OCI-LY3 (cell line): ENCODE measurements around the gene PTPN13.

Source experiments
- H2AFZ ChIP-seq: fragments of 200-600, 300-600 bp; shearing (Covaris generic); 2 replicates; pipeline ENCODE4 v1.6.0; 2014; ENCODE audit warnings: antibody characterized with exemption, low read depth, low read length
- H3K27ac ChIP-seq: fragments of 200-600, 300-600 bp; sonication (generic); 2 replicates; pipeline ENCODE4 v1.5.1; 2014; ENCODE audit warnings: mild to moderate bottlenecking, low read length, moderate library complexity, mixed read lengths
- H3K27me3 ChIP-seq: fragments of 200-600, 300-600 bp; sonication (generic); 2 replicates; pipeline ENCODE4 v1.6.1; 2014; ENCODE audit warnings: low read depth, low read length, mixed read lengths
- H3K36me3 ChIP-seq: fragments of 200-600, 300-600 bp; sonication (generic); replicated peaks from 2 replicates; pipeline ENCODE3; 2014; ENCODE audit warnings: low read depth, low read length, mixed read lengths
- H3K4me1 ChIP-seq: fragments of 300-600, 200-600 bp; sonication (generic); 2 replicates; pipeline ENCODE4 v1.6.1; 2014; ENCODE audit warnings: low read length, mixed read lengths
- H3K4me2 ChIP-seq: fragments of 200-600, 300-600 bp; sonication (generic); 2 replicates; pipeline ENCODE4 v1.6.1; 2014; ENCODE audit warnings: low read length, mixed read lengths
- H3K4me3 ChIP-seq: fragments of 300-600, 200-600 bp; sonication (generic); 2 replicates; pipeline ENCODE4 v1.5.1; 2014; ENCODE audit warnings: antibody characterized with exemption, mild to moderate bottlenecking, low read length, moderate library complexity
- H3K79me2 ChIP-seq: fragments of 300-600, 200-600 bp; shearing (Covaris generic); 2 replicates; pipeline ENCODE4 v1.6.1; 2014; ENCODE audit warnings: mild to moderate bottlenecking, low read length, mixed read lengths
- H3K9ac ChIP-seq: fragments of 300-600, 200-600 bp; shearing (Covaris generic); 2 replicates; pipeline ENCODE4 v1.6.0; 2014; ENCODE audit warnings: mild to moderate bottlenecking, low read length, moderate library complexity
- H3K9me3 ChIP-seq: fragments of 200-600, 300-600 bp; shearing (Covaris generic); 2 replicates; pipeline ENCODE4 v1.6.1; 2014; ENCODE audit warnings: low read length, mixed read lengths; ENCODE audit not compliant: insufficient read depth
- H4K20me1 ChIP-seq: fragments of 200-600, 300-600 bp; sonication (generic); 2 replicates; pipeline ENCODE4 v1.6.1; 2016; ENCODE audit warnings: low read length, mixed read lengths; ENCODE audit not compliant: insufficient read depth
- CTCF ChIP-seq: fragments of 200-600, 300-600 bp; sonication (generic); IDR thresholded peaks from 2 replicates; pipeline ENCODE4 v1.5.1; 2014; ENCODE audit warnings: antibody characterized with exemption, low read length, low read depth
- EZH2phosphoT487 ChIP-seq: fragments of 200-600 bp; shearing (Covaris generic); IDR thresholded peaks from 2 replicates; pipeline ENCODE4 v1.6.1; 2018; ENCODE audit warnings: antibody characterized with exemption, mixed run types, low read depth

Gene PTPN13

GRCh38 chr4:86558797-86559196 lies 35.3 kb upstream of the PTPN13 start:
- no peaks in the 10 kb centered on the region for H3K79me2 ChIP-seq
- H3K4me1 ChIP-seq, result peaks cover 43% of the 10 kb centered on the region
- no peaks in the 10 kb centered on the region for H3K27me3 ChIP-seq
- no peak for TF ChIP-seq CTCF
- TF ChIP-seq EZH2phosphoT487, result no peak
- no peaks in the 10 kb centered on the region for H3K9me3 ChIP-seq
- H3K36me3 ChIP-seq, result no peaks in the 10 kb centered on the region
- H3K9ac ChIP-seq, result no peak overlapping the region
- H3K27ac ChIP-seq, result no peak overlapping the region
- H3K4me3 ChIP-seq, result no peak overlapping the region
- H2AFZ ChIP-seq, result no peak overlapping the region
- H3K4me2 ChIP-seq, result no peak overlapping the region
- H4K20me1 ChIP-seq, result no peaks in the 10 kb centered on the region

- Histone ChIP-seq H3K79me2 (no peaks in the 10 kb centered on the region), H4K20me1 (no peaks in the 10 kb centered on the region), H3K4me3 (no peak overlapping the region), H3K4me1 (peaks cover 53% of the 10 kb centered on the region), H3K27ac (no peak overlapping the region), H3K4me2 (no peak overlapping the region), H3K27me3 (no peaks in the 10 kb centered on the region), H3K9me3 (no peaks in the 10 kb centered on the region), H3K9ac (no peak overlapping the region), H2AFZ (no peak overlapping the region), H3K36me3 (no peaks in the 10 kb centered on the region)
- no peak for TF ChIP-seq EZH2phosphoT487
Observed at GRCh38 chr4:86560447-86560846, 33.7 kb upstream of the PTPN13 start.

GRCh38 chr4:86561256-86561655 lies 32.9 kb upstream of the PTPN13 start:
- Histone ChIP-seq H3K9me3 (no peaks in the 10 kb centered on the region), H3K79me2 (no peaks in the 10 kb centered on the region), H3K4me2 (peak overlapping the region; percentile 37), H4K20me1 (no peaks in the 10 kb centered on the region), H3K36me3 (no peaks in the 10 kb centered on the region), H3K27me3 (no peaks in the 10 kb centered on the region), H3K27ac (no peak overlapping the region), H3K9ac (no peak overlapping the region), H3K4me1 (peaks cover 59% of the 10 kb centered on the region), H3K4me3 (no peak overlapping the region), H2AFZ (no peak overlapping the region)
- TF ChIP-seq EZH2phosphoT487, result no peak
- no peak for TF ChIP-seq CTCF

GRCh38 chr4:86563416-86563815 lies 30.7 kb upstream of the PTPN13 start:
- Histone ChIP-seq H3K4me3 (no peak overlapping the region), H3K9me3 (no peaks in the 10 kb centered on the region), H3K79me2 (no peaks in the 10 kb centered on the region), H3K9ac (no peak overlapping the region), H4K20me1 (no peaks in the 10 kb centered on the region), H3K27ac (no peak overlapping the region), H3K4me1 (peaks cover 41% of the 10 kb centered on the region), H2AFZ (no peak overlapping the region), H3K36me3 (no peaks in the 10 kb centered on the region), H3K4me2 (no peak overlapping the region), H3K27me3 (no peaks in the 10 kb centered on the region)
- TF ChIP-seq CTCF (no peak), EZH2phosphoT487 (no peak)

GRCh38 chr4:86564795-86565194 lies 29.3 kb upstream of the PTPN13 start:
- Histone ChIP-seq H4K20me1 (no peaks in the 10 kb centered on the region), H3K36me3 (no peaks in the 10 kb centered on the region), H3K27ac (peak overlapping the region; percentile 39), H3K27me3 (no peaks in the 10 kb centered on the region), H3K4me1 (peaks cover 52% of the 10 kb centered on the region), H3K4me2 (peak overlapping the region; percentile 65), H3K9ac (peak overlapping the region; percentile 22; the same call in 1 of the 2 replicates), H3K9me3 (no peaks in the 10 kb centered on the region), H2AFZ (peak overlapping the region; percentile 67), H3K4me3 (peak overlapping the region; percentile 42), H3K79me2 (no peaks in the 10 kb centered on the region)
- TF ChIP-seq EZH2phosphoT487 (no peak), CTCF (peak; percentile 89)
